Uterus (tissue), 4 donors: ENCODE measurements around the gene SKIC3. TPM values are rescaled to one million over a fixed set of nuclear protein-coding genes. Genes with fewer than 3 reads are reported as not detected.

Source experiments
- DNase-seq, 2 donors: peaks; one replicate each; pipeline ENCODE4 v3.0.0-alpha.2; 2019 to 2020
- H3K27ac ChIP-seq, 2 donors: fragments of 200-600 bp; sonication (generic); 1 replicate in 1 of 2; 2 replicates in 1 of 2; pipeline ENCODE4 v1.5.1; 2016 to 2018
- H3K27me3 ChIP-seq, 2 donors: fragments of 200-600 bp; sonication (generic); one replicate each; pipeline ENCODE4 v1.5.1; 2018 to 2019; ENCODE audit warnings: control low read depth in 1 of 2
- H3K36me3 ChIP-seq, 2 donors: fragments of 200-600 bp; sonication (generic); one replicate each; pipeline ENCODE4 v1.5.1; 2019; ENCODE audit warnings: control low read depth in 1 of 2
- H3K4me1 ChIP-seq, 2 donors: fragments of 200-600 bp; sonication (generic); one replicate each; pipeline ENCODE4 v1.5.1; 2018 to 2019; ENCODE audit warnings: control low read depth in 1 of 2
- H3K4me3 ChIP-seq, 2 donors: fragments of 200-600 bp; sonication (generic); 1 replicate in 1 of 2; 2 replicates in 1 of 2; pipeline ENCODE4 v1.5.1; 2018 to 2019; ENCODE audit warnings: mild to moderate bottlenecking in 1 of 2
- H3K9me3 ChIP-seq, 2 donors: fragments of 200-600 bp; sonication (generic); one replicate each; pipeline ENCODE4 v1.5.1; 2019; ENCODE audit warnings: control low read depth in 1 of 2
- POLR2A ChIP-seq, 2 donors: fragments of 450-650 bp; IDR thresholded peaks; one replicate each; pipeline ENCODE4 v1.6.1; 2016; ENCODE audit warnings: antibody characterized with exemption in 2 of 2, mild to moderate bottlenecking in 1 of 2, moderate library complexity in 1 of 2
- intact Hi-C: fragments of 100-400 bp; cut with DNase I; formaldehyde crosslinking; loops from one replicate; pipeline ENCODE4 v1.15.1; 2023; ENCODE audit warnings: low total_unique reads
- total RNA-seq, 4 donors: library from RNA; depleted of rRNA in 3 of 4; stranded (reverse); fragments of >200 nt in 3 of 4; gene quantifications; one replicate each; pipeline versions ENCODE4 v1.1.0 to v1.2.4, GENCODE V29; 2014 to 2023
- TF ChIP-seq, protein P1 (sequence below), 4 experiments: fragments of 200-600 bp in 2 of 4; fragments of 450-650 bp in 2 of 4; sonication (generic) in 2 of 4; IDR thresholded peaks; one replicate each; pipeline ENCODE4 v1.5.1; 2016 to 2019; ENCODE audit warnings: antibody characterized with exemption in 4 of 4, mild to moderate bottlenecking in 2 of 4, moderate library complexity in 1 of 4
- donor health status: DM: yes; HTN: yes; CAD: no.

The SKIC3 gene
- total RNA-seq, 4 donors from 2014 or later: 40.3 to 219 (median 90.6) TPM

DNA sequence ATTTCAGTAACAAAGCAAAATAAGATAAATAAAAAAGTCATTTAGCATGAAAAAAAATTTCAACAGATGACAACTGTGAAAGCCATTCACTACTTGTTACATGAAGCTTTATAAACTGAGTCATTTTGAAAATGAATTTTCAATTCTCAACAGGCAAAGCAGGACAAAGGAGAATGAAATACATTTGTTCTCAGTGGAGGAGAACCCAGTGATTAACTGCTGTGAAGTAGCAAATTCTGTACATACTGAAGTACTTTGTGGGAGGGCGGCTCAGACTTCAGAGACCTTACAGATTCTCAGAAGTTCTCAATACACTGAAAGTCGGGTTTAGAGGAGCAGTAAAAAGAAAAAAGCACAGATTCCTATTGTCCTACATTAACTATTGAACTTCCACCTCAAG, 21.7 kb downstream of the SKIC3 start:
- intact Hi-C loops: no loop called here
- H3K4me3 ChIP-seq: no peak overlapping the region
- H3K36me3 ChIP-seq: no peaks in the 10 kb centered on the region
- no peaks in the 10 kb centered on the region for H3K9me3 ChIP-seq
- TF ChIP-seq POLR2A (IDR thresholded peaks at IDR 0.05): no peak
- TF ChIP-seq, protein P1, sequence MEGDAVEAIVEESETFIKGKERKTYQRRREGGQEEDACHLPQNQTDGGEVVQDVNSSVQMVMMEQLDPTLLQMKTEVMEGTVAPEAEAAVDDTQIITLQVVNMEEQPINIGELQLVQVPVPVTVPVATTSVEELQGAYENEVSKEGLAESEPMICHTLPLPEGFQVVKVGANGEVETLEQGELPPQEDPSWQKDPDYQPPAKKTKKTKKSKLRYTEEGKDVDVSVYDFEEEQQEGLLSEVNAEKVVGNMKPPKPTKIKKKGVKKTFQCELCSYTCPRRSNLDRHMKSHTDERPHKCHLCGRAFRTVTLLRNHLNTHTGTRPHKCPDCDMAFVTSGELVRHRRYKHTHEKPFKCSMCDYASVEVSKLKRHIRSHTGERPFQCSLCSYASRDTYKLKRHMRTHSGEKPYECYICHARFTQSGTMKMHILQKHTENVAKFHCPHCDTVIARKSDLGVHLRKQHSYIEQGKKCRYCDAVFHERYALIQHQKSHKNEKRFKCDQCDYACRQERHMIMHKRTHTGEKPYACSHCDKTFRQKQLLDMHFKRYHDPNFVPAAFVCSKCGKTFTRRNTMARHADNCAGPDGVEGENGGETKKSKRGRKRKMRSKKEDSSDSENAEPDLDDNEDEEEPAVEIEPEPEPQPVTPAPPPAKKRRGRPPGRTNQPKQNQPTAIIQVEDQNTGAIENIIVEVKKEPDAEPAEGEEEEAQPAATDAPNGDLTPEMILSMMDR (IDR thresholded peaks at IDR 0.05): no peak
- no peak for DNase-seq
- no peak overlapping the region for H3K27ac ChIP-seq
- no peaks in the 10 kb centered on the region for H3K27me3 ChIP-seq
- no peaks in the 10 kb centered on the region for H3K4me1 ChIP-seq

DNA sequence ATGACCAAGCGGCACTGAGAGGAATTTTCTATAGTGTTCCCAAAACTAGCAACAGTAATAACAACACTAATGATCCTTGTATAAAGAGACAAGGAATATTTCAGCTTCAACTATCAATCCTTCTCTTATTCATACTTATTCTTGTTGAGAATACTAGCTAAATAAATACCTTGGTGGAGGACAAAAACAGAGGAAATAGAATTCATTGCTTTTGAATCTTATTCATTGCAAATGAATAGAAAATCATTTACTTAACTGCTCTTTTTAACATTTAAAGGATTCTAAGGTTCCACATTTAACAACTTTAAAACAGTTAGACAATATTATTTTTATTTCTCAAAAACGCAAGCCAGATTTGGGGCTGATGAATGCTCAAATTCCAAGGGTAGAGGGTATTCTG, 22.4 kb downstream of the SKIC3 start:
- intact Hi-C loops: no loop called here

DNA sequence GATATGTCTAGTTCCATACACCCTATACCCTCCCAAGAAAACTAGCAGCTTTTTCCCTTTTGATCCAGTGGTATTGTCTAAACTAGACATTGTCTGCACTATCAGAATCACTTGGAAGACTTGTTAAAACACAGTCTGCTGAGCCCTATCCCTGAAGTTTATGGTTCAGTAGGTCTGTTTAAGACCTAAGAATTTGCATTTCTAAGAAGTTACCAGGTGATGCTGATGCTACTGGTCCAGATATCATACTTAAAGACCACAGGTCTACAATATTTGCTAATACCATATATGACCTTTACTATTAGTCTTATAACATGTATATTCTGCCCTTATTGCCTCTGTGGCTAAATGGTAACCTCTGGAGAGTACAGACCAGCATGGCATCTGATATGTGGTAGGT, 23.3 kb downstream of the SKIC3 start:
- Histone ChIP-seq H3K27me3 (no peaks in the 10 kb centered on the region), H3K4me1 (no peaks in the 10 kb centered on the region), H3K36me3 (no peaks in the 10 kb centered on the region), H3K9me3 (no peaks in the 10 kb centered on the region), H3K4me3 (no peak overlapping the region), H3K27ac (no peak overlapping the region)
- intact Hi-C loops: no loop called here
- no peak for DNase-seq
- TF ChIP-seq, protein P1 (IDR thresholded peaks at IDR 0.05): no peak
- no peak for TF ChIP-seq POLR2A (IDR thresholded peaks at IDR 0.05)

More for the DNA sequence above, 22.4 kb downstream of the SKIC3 start:
- DNase-seq: no peak
- Histone ChIP-seq H3K9me3 (no peaks in the 10 kb centered on the region), H3K4me3 (no peak overlapping the region), H3K4me1 (no peaks in the 10 kb centered on the region), H3K36me3 (no peaks in the 10 kb centered on the region), H3K27ac (no peak overlapping the region), H3K27me3 (no peaks in the 10 kb centered on the region)
- TF ChIP-seq, protein P1 (IDR thresholded peaks at IDR 0.05): no peak
- no peak for TF ChIP-seq POLR2A (IDR thresholded peaks at IDR 0.05)

DNA sequence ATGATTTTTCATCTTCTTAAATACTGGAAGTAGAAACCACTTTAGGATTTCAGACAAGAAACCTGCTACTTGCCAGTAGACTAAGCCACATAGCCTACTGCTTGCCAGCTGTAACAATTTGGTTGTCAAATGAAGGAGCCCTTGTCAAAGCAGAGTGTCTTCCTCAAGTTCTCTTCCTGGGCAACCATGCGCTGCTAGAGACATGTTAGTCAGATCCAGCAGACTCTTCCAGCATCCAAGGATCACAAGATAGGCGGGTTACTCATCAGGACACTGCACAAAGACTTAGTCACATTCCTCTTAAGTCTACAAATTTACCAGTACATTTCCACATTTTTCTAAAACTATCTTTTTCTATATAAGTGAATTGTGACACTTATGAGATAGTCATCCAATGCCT, 24.4 kb downstream of the SKIC3 start:
- no peak overlapping the region for H3K27ac ChIP-seq
- no peak for DNase-seq
- intact Hi-C loops: no loop called here
- no peak overlapping the region for H3K4me3 ChIP-seq
- no peak for TF ChIP-seq POLR2A (IDR thresholded peaks at IDR 0.05)
- TF ChIP-seq, protein P1 (IDR thresholded peaks at IDR 0.05): no peak
- H3K27me3 ChIP-seq: no peaks in the 10 kb centered on the region
- H3K36me3 ChIP-seq: no peaks in the 10 kb centered on the region
- H3K9me3 ChIP-seq: no peaks in the 10 kb centered on the region
- no peaks in the 10 kb centered on the region for H3K4me1 ChIP-seq

DNA sequence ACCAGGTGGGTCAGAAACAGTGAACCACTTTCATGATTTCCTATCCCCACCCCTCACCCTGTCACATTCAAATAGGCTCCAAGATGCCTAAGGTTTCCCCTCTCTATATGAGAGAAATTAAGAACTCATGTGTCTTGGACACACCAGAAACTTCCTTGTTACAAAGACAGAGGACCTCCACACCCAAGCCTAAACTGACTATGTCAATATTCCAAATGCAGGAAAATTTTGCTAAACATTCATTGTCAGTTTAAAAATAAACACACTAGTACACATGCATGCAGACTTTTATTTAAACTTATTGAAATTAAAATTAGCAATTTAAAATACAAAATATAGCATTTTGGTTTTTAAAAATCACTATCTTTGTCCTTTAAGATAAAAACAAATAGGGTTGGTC, 26.2 kb downstream of the SKIC3 start:
- Histone ChIP-seq H3K27me3 (no peaks in the 10 kb centered on the region), H3K4me1 (no peaks in the 10 kb centered on the region), H3K4me3 (no peak overlapping the region), H3K36me3 (no peaks in the 10 kb centered on the region), H3K27ac (no peak overlapping the region), H3K9me3 (no peaks in the 10 kb centered on the region)
- intact Hi-C loops: no loop called here
- no peak for DNase-seq
- TF ChIP-seq, protein P1 (IDR thresholded peaks at IDR 0.05): no peak
- TF ChIP-seq POLR2A (IDR thresholded peaks at IDR 0.05): no peak
